HG02759 (cell line): ENCODE measurements around the gene CASK.

Experiments
- ATAC-seq: cut with Tn5 transposase; IDR thresholded peaks from one replicate; pipeline ENCODE4 v1.9.1; 2021; ENCODE audit warnings: mild to moderate bottlenecking, moderate library complexity; ENCODE audit not compliant: unreplicated experiment

The CASK gene

DNA sequence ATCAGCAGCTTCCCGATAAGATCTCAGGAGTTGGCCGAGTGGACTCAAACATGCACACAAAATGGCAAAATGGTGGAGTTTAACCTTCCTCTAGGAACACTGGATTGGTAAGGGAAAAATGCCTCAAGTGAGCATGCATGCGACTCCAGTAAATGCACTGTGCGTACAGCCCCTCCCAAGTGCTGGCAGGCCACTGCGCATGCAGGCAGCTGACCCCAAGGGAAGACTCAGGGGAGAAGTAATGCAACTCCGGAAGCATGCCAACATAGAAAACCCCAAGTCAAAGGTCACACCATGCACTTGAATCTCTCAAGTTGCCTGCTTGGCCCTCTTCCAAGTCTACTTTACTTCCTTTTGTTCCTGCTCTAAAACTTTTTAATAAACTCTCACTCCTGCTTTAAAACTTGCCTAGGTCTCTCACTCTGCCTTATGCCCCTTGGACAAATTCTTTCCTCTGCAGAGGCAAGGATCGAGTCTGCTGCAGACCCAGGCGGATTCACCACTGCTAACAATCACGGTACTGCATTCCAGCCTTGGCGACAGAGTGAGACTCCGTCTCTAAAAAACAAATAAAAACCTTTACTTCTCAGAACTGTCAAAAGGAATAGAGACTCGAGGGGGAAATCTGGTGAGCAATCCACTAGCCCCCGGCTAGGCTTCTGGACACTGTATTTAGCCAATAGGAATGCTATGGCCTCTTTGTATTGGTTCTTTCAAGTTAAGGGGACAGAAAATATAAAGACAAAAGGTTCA lies 442.7 kb downstream of the CASK start:
- no peak for ATAC-seq

GRCh38 chrX:41478381-41478911 lies 444.9 kb downstream of the CASK start:
- ATAC-seq = no peak

GRCh38 chrX:41475591-41476241 lies 447.6 kb downstream of the CASK start:
- ATAC-seq = no peak

DNA sequence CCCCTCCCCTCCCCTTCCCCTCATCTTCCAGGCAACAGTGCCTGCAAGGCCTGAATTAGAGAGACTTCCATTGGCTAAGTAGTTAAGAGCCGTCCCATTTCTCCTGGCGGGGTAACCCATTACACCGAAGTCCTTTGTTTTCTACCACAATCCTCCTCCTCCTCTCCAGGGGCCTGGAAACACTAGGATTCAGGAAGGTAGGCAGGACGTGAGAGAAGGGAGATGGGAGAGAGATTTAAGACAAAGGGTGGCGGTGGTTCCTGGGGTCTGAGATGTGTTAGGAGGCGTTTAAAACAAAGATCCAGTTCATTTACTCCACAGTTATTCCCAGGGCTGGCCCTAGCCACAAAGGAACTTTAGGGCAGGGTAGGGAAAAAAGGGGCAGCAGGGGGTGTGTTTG lies 448.2 kb downstream of the CASK start:
- no peak for ATAC-seq

DNA sequence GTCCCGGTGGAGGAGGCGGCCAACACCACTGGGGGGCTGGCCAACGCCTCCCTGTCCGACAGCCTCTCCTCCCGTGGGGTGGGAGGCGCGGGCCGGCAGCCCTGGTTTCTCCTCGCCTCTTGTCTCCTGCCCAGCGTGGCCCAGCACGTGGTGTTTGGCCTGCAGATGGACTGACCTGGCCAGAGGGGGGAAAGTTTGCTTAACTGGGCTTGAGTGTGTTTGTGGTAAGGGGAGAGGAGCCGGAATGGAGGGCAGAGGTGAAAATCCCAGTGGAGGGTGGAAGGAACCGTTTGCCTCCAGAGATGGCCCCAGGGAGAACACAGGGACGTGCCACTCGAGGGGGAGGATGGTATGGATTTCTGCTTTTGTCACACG lies 448.6 kb downstream of the CASK start:
- ATAC-seq = no peak

DNA sequence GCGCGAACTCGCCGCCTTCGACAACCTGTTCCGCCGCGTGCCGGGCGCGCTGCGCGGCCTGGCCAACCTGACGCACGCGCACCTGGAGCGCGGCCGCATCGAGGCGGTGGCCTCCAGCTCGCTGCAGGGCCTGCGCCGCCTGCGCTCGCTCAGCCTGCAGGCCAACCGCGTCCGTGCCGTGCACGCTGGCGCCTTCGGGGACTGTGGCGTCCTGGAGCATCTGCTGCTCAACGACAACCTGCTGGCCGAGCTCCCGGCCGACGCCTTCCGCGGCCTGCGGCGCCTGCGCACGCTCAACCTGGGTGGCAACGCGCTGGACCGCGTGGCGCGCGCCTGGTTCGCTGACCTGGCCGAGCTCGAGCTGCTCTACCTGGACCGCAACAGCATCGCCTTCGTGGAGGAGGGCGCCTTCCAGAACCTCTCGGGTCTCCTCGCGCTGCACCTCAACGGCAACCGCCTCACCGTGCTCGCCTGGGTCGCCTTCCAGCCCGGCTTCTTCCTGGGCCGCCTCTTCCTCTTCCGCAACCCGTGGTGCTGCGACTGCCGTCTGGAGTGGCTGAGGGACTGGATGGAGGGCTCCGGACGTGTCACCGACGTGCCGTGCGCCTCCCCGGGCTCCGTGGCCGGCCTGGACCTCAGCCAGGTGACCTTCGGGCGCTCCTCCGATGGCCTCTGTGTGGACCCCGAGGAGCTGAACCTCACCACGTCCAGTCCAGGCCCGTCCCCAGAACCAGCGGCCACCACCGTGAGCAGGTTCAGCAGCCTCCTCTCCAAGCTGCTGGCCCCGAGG lies 449.2 kb downstream of the CASK start:
- ATAC-seq = no peak

GRCh38 chrX:41472231-41472815 lies 451.0 kb downstream of the CASK start:
- ATAC-seq = no peak

DNA sequence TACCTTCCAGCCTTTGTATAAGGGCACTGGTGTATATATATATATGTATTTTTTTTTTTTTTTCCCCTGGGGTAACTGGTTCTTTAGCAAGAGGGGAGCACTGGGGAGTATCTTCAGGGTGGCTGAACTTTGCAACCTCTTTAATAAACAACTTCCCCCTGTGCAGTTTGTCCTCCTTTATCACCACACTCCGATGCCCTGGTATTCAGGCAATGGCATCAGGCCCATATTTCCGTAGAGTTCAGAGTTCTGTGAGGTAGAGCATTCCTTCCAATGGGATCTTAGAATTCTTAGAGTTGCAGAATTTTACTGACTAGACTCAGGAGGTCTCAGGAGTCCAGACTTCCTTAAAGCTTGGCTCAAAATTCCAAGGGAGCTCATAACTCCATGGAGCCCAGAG lies 451.6 kb downstream of the CASK start:
- no peak for ATAC-seq

DNA sequence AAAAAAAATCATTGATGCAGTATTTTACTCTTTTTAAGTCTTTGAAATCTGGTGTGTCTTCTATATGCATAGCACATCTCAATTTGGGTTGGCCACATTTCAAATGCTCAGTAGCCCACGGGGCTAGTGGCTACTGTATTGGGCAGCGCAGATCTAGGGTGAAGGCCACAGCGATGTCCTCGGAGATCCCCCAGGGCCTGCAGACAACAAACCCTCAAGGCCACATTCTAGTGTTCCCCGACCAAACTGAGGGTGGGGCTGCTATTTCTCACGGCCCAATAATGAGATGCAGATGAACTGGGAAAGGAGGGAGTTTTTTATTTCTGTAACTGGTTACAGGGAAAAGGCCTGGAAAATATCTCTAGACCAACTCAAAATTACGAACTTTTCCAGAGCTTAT lies 452.6 kb downstream of the CASK start:
- no peak for ATAC-seq

DNA sequence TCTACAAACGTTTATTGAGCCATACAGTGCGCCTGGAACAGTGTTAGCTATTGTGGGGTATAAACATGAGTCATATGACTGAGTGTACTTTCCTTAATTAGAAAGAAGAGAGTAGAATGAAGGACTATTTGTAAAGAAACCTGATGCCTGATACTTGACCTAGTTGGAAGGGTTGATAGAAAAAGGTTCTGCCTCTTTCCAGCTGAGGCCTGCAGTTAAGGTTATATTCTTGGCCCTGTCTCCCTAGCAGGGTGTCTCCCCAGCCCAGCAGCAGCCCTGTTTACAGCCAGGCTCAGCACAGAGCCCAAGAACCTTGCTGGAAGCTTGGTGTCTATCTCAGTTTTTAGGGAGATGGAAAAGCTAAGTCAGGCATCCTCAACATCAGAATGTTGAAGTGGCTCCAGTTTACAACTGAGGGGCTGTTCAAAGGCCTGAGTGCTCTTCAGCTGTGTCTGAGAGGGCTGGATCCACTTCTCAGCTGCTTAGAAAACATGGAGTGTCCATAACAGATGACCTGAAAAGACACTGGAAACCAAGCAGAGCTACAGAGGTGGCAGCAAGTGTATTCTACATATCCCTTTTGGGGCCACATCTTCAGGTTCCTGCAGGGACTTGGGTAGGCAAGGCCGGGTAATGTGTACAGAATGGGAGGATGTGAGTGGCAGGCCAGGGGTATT lies 454.6 kb downstream of the CASK start:
- no peak for ATAC-seq
